Endothelial cell of umbilical vein (primary cell): ENCODE results near the gene MED25. TPM values are rescaled to one million over a fixed set of nuclear protein-coding genes. Genes with fewer than 3 reads are reported as not detected.

Experiments used
- BruUV-seq: library from RNA; stranded (reverse); fragments of 400-500 nt; replicated peaks from 2 replicates; lab custom pipeline; 2021; lab: Mats Ljungman, UMichigan
- CTCF ChIA-PET: fragments of 300-600, 350-600 bp; sonication (Branson Sonifier 250); formaldehyde crosslinking; loops from one replicate; lab custom pipeline; 2021; ENCODE audit warnings: antibody characterized with exemption, inconsistent platforms; lab: Charles Lee
- POLR2A ChIA-PET: fragments of 300-600, 350-600 bp; sonication (Branson Sonifier 250); formaldehyde crosslinking; loops from one replicate; lab custom pipeline; 2021; ENCODE audit warnings: antibody characterized with exemption, inconsistent platforms; lab: Charles Lee
- DNase-seq: peaks from one replicate; pipeline ENCODE4 v3.0.0-alpha.2; 2011; ENCODE audit warnings: low read depth, low spot score
- FAIRE-seq: peaks from 2 replicates; lab custom pipeline; 2011; peaks lifted over from hg19 to GRCh38; lab: Jason Lieb, UNC
- H2AFZ ChIP-seq: 2 replicates; pipeline ENCODE4 v1.6.0; 2012; ENCODE audit warnings: low read depth, low read length, control low read depth, inconsistent platforms
- H3K27ac ChIP-seq: 2 replicates; pipeline ENCODE4 v1.5.1; 2011; ENCODE audit warnings: low read depth, mild to moderate bottlenecking, control low read depth, low read length, moderate library complexity; ENCODE audit not compliant: insufficient read depth
- H3K27me3 ChIP-seq, 2 experiments: 2 replicates each; pipeline versions ENCODE4 v1.6.0 to v1.6.1; 2011; ENCODE audit warnings: low read length in 2 of 2, mixed read lengths in 1 of 2; ENCODE audit not compliant: control insufficient read depth in 2 of 2, insufficient read depth in 2 of 2
- H3K36me3 ChIP-seq, 2 experiments: 2 replicates in 1 of 2; 3 replicates in 1 of 2; pipeline ENCODE4 v1.5.1; 2011; ENCODE audit warnings: low read length in 2 of 2, mild to moderate bottlenecking in 1 of 2, moderate library complexity in 1 of 2; ENCODE audit not compliant: control insufficient read depth in 2 of 2, insufficient read depth in 2 of 2; ENCODE audit errors: extremely low read depth in 1 of 2
- H3K4me1 ChIP-seq: 3 replicates; pipeline ENCODE4 v1.5.1; 2011; ENCODE audit warnings: mild to moderate bottlenecking, low read length; ENCODE audit not compliant: control insufficient read depth, insufficient read depth; ENCODE audit errors: extremely low read depth
- H3K4me2 ChIP-seq: 2 replicates; pipeline ENCODE4 v1.6.1; 2011; ENCODE audit warnings: low read length, control low read depth, mixed read lengths; ENCODE audit not compliant: insufficient read depth
- H3K4me3 ChIP-seq, 3 experiments: fragments of 200-600 bp in 1 of 3; sonication (generic), shearing (Covaris generic) in 1 of 3; replicated peaks in 1 of 3; 2 replicates each; pipeline ENCODE4 v1.5.1; 2011 to 2016; ENCODE audit warnings: control low read depth in 3 of 3, low read length in 3 of 3, mild to moderate bottlenecking in 2 of 3, inconsistent platforms in 1 of 3, low read depth in 1 of 3, moderate library complexity in 1 of 3; ENCODE audit not compliant: insufficient read depth in 1 of 3
- H3K79me2 ChIP-seq: 2 replicates; pipeline ENCODE4 v1.6.0; 2012; ENCODE audit warnings: low read length, inconsistent platforms; ENCODE audit not compliant: control insufficient read depth, insufficient read depth
- H3K9ac ChIP-seq: replicated peaks from 2 replicates; pipeline ENCODE3; 2011; ENCODE audit warnings: low read length, control low read depth; ENCODE audit not compliant: insufficient read depth; ENCODE audit errors: extremely low read depth
- H3K9me1 ChIP-seq: replicated peaks from 3 replicates; pipeline ENCODE4 v1.6.0; 2011; ENCODE audit warnings: mild to moderate bottlenecking, low read length; ENCODE audit not compliant: control insufficient read depth, insufficient read depth; ENCODE audit errors: extremely low read depth
- H3K9me3 ChIP-seq: replicated peaks from 2 replicates; pipeline ENCODE4 v1.5.1; 2012; ENCODE audit warnings: low read length, inconsistent platforms; ENCODE audit not compliant: control insufficient read depth, insufficient read depth
- H4K20me1 ChIP-seq: replicated peaks from 2 replicates; pipeline ENCODE3; 2011; ENCODE audit warnings: mild to moderate bottlenecking, low read length; ENCODE audit not compliant: control insufficient read depth, insufficient read depth; ENCODE audit errors: extremely low read depth
- EZH2 ChIP-seq: IDR thresholded peaks from 2 replicates; pipeline ENCODE4 v1.6.1; 2012; ENCODE audit warnings: borderline replicate concordance, low read depth, mild to moderate bottlenecking, moderate library complexity, low read length, inconsistent platforms; ENCODE audit not compliant: severe bottlenecking
- FOS ChIP-seq: IDR thresholded peaks from 2 replicates; pipeline ENCODE4 v1.6.1; 2011; ENCODE audit warnings: mild to moderate bottlenecking, low read length, moderate library complexity, borderline replicate concordance; ENCODE audit not compliant: insufficient read depth
- GATA2 ChIP-seq: IDR thresholded peaks from 2 replicates; pipeline ENCODE4 v1.7.0; 2011; ENCODE audit warnings: low read depth, mild to moderate bottlenecking, moderate library complexity, mixed read lengths, low read length; ENCODE audit not compliant: insufficient read length, insufficient read depth
- JUN ChIP-seq: IDR thresholded peaks from 2 replicates; pipeline ENCODE4 v1.6.1; 2011; ENCODE audit warnings: borderline replicate concordance, low read depth; ENCODE audit not compliant: insufficient read length, insufficient read depth
- MYC ChIP-seq: IDR thresholded peaks from one replicate; pipeline ENCODE4 v1.6.1; 2011; ENCODE audit warnings: mild to moderate bottlenecking, low read depth, low read length
- POLR2A ChIP-seq: IDR thresholded peaks from 2 replicates; pipeline ENCODE4 v1.6.1; 2012; ENCODE audit warnings: low read depth, mild to moderate bottlenecking, control low read depth, low read length
- POLR2AphosphoS5 ChIP-seq: IDR thresholded peaks from 2 replicates; pipeline ENCODE4 v1.6.1; 2012; ENCODE audit warnings: low read depth, mild to moderate bottlenecking, control low read depth, low read length, moderate library complexity; ENCODE audit not compliant: insufficient read depth
- dilution Hi-C: fragments of 300-500 bp; cut with MboI; formaldehyde crosslinking; loops from one replicate; pipeline ENCODE4 v1.15.0; 2019; ENCODE audit warnings: low sequenced_read_pairs; ENCODE audit not compliant: extremely low pct_ligation_motif_present
- intact Hi-C: fragments of 100-400 bp; cut with micrococcal nuclease; formaldehyde crosslinking; loops from one replicate; pipeline ENCODE4 v1.10.0; 2022
- polyA plus RNA-seq, 4 experiments: library from polyadenylated mRNA; depleted of rRNA in 3 of 4; stranded (reverse) in 3 of 4; unstranded in 1 of 4; fragments of >200 nt; gene quantifications; 2 replicates each; pipeline versions ENCODE4 v1.2.1 to v1.2.3, GENCODE V29; 2011 to 2012; ENCODE audit warnings: missing spikeins in 1 of 4
- total RNA-seq: library from RNA; stranded (reverse); gene quantifications from 2 replicates; pipeline ENCODE4 v1.2.3, GENCODE V29; 2021
- TF ChIP-seq, protein P1 (sequence below): IDR thresholded peaks from 2 replicates; pipeline ENCODE4 v1.6.1; 2011; ENCODE audit not compliant: insufficient read depth, insufficient read length
- TF ChIP-seq, protein P2 (sequence below), 2 donors: IDR thresholded peaks; 1 replicate in 1 of 2; 2 replicates in 1 of 2; pipeline ENCODE4 v1.5.1; 2011; ENCODE audit warnings: low read length in 2 of 2, mild to moderate bottlenecking in 2 of 2, moderate library complexity in 2 of 2, control low read depth in 1 of 2, inconsistent platforms in 1 of 2, low read depth in 1 of 2; ENCODE audit not compliant: insufficient read depth in 1 of 2; ENCODE audit errors: extremely low read depth in 1 of 2

MED25 gene
- total and polyA plus RNA-seq, 2 donors (not counting 3 experiments of a cell fraction or from before 2014, with no cell fraction given): 31.7 to 62.9 TPM

DNA sequence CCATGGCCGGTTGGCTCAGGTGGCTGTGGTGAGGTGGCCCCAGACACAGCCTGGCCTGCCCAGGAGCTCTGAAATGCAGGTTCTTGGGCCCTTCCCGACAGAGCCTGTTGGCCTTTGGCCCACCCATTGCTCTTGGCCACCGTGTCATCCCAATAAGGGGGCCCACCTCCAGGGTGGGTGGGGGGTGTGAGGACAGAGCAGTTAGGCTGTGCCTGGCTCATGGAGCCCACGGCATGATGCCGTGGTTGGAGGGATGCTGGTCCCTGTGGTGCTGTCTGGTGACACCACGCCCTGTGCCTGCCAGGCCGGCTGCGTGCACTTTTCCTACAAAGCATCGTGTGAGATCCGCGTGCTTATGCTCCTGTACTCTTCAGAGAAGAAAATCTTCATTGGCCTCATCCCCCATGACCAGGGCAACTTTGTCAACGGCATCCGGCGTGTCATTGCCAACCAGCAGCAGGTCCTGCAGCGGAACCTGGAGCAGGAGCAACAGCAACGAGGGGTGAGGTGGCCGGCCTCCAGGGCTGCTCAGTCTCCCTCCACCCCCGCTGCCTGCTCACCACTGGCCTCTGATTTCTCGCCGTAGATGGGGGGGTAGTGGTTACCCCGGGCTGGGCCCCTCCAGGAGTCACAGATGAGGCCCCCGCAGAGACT lies 41.7 kb downstream of the MED25 start:
- POLR2A ChIA-PET: interaction anchor here (1.3 kb wide), 1 partner anchor 10 kb away, joined by 4 read pairs; no protein-coding TSS in a partner anchor
- dilution Hi-C loops (no loop called here), intact Hi-C loops (no loop called here)
- FAIRE-seq: no peak
- TF ChIP-seq MYC (no peak), POLR2A (no peak), GATA2 (no peak), FOS (no peak), JUN (no peak), POLR2AphosphoS5 (no peak), EZH2 (no peak)
- TF ChIP-seq, protein P1, sequence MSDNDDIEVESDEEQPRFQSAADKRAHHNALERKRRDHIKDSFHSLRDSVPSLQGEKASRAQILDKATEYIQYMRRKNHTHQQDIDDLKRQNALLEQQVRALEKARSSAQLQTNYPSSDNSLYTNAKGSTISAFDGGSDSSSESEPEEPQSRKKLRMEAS: no peak
- TF ChIP-seq, protein P2, sequence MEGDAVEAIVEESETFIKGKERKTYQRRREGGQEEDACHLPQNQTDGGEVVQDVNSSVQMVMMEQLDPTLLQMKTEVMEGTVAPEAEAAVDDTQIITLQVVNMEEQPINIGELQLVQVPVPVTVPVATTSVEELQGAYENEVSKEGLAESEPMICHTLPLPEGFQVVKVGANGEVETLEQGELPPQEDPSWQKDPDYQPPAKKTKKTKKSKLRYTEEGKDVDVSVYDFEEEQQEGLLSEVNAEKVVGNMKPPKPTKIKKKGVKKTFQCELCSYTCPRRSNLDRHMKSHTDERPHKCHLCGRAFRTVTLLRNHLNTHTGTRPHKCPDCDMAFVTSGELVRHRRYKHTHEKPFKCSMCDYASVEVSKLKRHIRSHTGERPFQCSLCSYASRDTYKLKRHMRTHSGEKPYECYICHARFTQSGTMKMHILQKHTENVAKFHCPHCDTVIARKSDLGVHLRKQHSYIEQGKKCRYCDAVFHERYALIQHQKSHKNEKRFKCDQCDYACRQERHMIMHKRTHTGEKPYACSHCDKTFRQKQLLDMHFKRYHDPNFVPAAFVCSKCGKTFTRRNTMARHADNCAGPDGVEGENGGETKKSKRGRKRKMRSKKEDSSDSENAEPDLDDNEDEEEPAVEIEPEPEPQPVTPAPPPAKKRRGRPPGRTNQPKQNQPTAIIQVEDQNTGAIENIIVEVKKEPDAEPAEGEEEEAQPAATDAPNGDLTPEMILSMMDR (IDR thresholded peaks at IDR 0.05; ENCODE audit: extremely low read depth in 1 of 2, insufficient read depth in 1 of 2, low read depth in 1 of 2, low read length in 2 of 2): no peak
- H3K36me3 ChIP-seq: peaks cover 15 to 63% of the 10 kb centered on the region in 2 experiments
- H3K27me3 ChIP-seq: no peaks in the 10 kb centered on the region
- no peak overlapping the region for H2AFZ ChIP-seq
- no peak overlapping the region for H3K4me2 ChIP-seq
- H3K9me3 ChIP-seq: no peaks in the 10 kb centered on the region
- TSS peak; percentile 29 for BruUV-seq
- H3K79me2 ChIP-seq: peaks cover 11% of the 10 kb centered on the region
- peak overlapping the region; percentile 58 for H3K27ac ChIP-seq
- H4K20me1 ChIP-seq: no peaks in the 10 kb centered on the region
- no peak overlapping the region for H3K4me3 ChIP-seq
- peaks cover 9% of the 10 kb centered on the region for H3K4me1 ChIP-seq
- no peak overlapping the region for H3K9ac ChIP-seq
- no peaks in the 10 kb centered on the region for H3K9me1 ChIP-seq
- CTCF ChIA-PET: interaction anchor here (0.6 to 1.4 kb wide), 3 partner anchors 10 to 164 kb away, joined by 3 to 5 read pairs (median 3); no protein-coding TSS in a partner anchor
- no peak for DNase-seq
